ENCODE data around the gene CYLC2. TPM values are rescaled to one million over a fixed set of nuclear protein-coding genes. Genes with fewer than 3 reads are reported as not detected.

Gene CYLC2
- total and polyA plus RNA-seq, 2 of the 8 experiments (the other 6 are each of a cell fraction or from before 2014, with no cell fraction given), result not detected

DNA sequence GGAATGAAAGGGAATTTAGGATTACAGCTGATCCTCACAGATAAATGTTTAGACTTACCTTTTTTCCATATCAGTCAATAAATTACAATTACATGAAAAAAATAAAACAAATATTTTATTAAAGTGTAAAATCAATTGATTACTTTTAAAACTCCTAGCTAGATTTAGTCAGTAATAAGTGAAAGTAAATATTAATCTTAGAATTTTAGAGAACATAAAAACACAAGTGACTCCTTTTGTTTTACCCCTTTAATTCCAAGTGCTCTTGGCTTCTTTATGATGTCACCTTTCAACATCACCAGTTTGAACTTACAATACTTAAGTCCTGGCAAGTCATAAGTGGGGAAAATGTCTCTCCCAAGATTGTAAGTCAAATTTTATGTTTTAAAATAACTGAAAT lies at the start of gene CYLC2 (continued):
- TF ChIP-seq, protein P1, sequence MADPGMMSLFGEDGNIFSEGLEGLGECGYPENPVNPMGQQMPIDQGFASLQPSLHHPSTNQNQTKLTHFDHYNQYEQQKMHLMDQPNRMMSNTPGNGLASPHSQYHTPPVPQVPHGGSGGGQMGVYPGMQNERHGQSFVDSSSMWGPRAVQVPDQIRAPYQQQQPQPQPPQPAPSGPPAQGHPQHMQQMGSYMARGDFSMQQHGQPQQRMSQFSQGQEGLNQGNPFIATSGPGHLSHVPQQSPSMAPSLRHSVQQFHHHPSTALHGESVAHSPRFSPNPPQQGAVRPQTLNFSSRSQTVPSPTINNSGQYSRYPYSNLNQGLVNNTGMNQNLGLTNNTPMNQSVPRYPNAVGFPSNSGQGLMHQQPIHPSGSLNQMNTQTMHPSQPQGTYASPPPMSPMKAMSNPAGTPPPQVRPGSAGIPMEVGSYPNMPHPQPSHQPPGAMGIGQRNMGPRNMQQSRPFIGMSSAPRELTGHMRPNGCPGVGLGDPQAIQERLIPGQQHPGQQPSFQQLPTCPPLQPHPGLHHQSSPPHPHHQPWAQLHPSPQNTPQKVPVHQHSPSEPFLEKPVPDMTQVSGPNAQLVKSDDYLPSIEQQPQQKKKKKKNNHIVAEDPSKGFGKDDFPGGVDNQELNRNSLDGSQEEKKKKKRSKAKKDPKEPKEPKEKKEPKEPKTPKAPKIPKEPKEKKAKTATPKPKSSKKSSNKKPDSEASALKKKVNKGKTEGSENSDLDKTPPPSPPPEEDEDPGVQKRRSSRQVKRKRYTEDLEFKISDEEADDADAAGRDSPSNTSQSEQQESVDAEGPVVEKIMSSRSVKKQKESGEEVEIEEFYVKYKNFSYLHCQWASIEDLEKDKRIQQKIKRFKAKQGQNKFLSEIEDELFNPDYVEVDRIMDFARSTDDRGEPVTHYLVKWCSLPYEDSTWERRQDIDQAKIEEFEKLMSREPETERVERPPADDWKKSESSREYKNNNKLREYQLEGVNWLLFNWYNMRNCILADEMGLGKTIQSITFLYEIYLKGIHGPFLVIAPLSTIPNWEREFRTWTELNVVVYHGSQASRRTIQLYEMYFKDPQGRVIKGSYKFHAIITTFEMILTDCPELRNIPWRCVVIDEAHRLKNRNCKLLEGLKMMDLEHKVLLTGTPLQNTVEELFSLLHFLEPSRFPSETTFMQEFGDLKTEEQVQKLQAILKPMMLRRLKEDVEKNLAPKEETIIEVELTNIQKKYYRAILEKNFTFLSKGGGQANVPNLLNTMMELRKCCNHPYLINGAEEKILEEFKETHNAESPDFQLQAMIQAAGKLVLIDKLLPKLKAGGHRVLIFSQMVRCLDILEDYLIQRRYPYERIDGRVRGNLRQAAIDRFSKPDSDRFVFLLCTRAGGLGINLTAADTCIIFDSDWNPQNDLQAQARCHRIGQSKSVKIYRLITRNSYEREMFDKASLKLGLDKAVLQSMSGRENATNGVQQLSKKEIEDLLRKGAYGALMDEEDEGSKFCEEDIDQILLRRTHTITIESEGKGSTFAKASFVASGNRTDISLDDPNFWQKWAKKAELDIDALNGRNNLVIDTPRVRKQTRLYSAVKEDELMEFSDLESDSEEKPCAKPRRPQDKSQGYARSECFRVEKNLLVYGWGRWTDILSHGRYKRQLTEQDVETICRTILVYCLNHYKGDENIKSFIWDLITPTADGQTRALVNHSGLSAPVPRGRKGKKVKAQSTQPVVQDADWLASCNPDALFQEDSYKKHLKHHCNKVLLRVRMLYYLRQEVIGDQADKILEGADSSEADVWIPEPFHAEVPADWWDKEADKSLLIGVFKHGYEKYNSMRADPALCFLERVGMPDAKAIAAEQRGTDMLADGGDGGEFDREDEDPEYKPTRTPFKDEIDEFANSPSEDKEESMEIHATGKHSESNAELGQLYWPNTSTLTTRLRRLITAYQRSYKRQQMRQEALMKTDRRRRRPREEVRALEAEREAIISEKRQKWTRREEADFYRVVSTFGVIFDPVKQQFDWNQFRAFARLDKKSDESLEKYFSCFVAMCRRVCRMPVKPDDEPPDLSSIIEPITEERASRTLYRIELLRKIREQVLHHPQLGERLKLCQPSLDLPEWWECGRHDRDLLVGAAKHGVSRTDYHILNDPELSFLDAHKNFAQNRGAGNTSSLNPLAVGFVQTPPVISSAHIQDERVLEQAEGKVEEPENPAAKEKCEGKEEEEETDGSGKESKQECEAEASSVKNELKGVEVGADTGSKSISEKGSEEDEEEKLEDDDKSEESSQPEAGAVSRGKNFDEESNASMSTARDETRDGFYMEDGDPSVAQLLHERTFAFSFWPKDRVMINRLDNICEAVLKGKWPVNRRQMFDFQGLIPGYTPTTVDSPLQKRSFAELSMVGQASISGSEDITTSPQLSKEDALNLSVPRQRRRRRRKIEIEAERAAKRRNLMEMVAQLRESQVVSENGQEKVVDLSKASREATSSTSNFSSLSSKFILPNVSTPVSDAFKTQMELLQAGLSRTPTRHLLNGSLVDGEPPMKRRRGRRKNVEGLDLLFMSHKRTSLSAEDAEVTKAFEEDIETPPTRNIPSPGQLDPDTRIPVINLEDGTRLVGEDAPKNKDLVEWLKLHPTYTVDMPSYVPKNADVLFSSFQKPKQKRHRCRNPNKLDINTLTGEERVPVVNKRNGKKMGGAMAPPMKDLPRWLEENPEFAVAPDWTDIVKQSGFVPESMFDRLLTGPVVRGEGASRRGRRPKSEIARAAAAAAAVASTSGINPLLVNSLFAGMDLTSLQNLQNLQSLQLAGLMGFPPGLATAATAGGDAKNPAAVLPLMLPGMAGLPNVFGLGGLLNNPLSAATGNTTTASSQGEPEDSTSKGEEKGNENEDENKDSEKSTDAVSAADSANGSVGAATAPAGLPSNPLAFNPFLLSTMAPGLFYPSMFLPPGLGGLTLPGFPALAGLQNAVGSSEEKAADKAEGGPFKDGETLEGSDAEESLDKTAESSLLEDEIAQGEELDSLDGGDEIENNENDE (IDR thresholded peaks at IDR 0.05; ENCODE audit: insufficient replicate concordance, low read length), result no peak
- no peak for TF ChIP-seq SP1 (IDR thresholded peaks at IDR 0.05; ENCODE audit: low read depth, low read length)
- no peak for TF ChIP-seq TEAD4 (IDR thresholded peaks at IDR 0.05; ENCODE audit: low read depth, low read length)
- TF ChIP-seq YY1 (IDR thresholded peaks at IDR 0.05; ENCODE audit: low read depth, low read length), result no peak
- no peak for TF ChIP-seq POU5F1 (IDR thresholded peaks at IDR 0.05; ENCODE audit: low read depth, low read length)
- TF ChIP-seq CTBP2 (IDR thresholded peaks at IDR 0.05; ENCODE audit: borderline replicate concordance, insufficient read depth, insufficient read length, low read length), result no peak
- TF ChIP-seq CEBPB (IDR thresholded peaks at IDR 0.05; ENCODE audit: low read depth, low read length), result no peak
- TF ChIP-seq BRCA1 (IDR thresholded peaks at IDR 0.05; ENCODE audit: low read depth, low read length), result no peak
- TF ChIP-seq CBX5 (IDR thresholded peaks at IDR 0.05; ENCODE audit: low read depth, low read length), result no peak
- TF ChIP-seq SP2 (IDR thresholded peaks at IDR 0.05; ENCODE audit: low read length), result no peak
- TF ChIP-seq FOSL1 (IDR thresholded peaks at IDR 0.05; ENCODE audit: insufficient read depth, low read depth, low read length), result no peak
- no peak for TF ChIP-seq SUZ12 (IDR thresholded peaks at IDR 0.05; ENCODE audit: low read length)
